CD4-positive, alpha-beta T cell treated with Interleukin-1 beta for 1 hour (primary cell): ENCODE results near the gene FAM9C.
A peak's percentile ranks its signal among the peaks of the same experiment; 100 is the strongest.
"Not testable (repeated sequence)": the region's sequence is repeated elsewhere in the genome, so short reads cannot be mapped to it uniquely, and the experiment has no call there.

ENCODE experiments used
- DNase-seq, 2 donors: peaks; one replicate each; pipeline ENCODE4 v3.0.0-alpha.2; 2020 to 2022

FAM9C gene

DNA sequence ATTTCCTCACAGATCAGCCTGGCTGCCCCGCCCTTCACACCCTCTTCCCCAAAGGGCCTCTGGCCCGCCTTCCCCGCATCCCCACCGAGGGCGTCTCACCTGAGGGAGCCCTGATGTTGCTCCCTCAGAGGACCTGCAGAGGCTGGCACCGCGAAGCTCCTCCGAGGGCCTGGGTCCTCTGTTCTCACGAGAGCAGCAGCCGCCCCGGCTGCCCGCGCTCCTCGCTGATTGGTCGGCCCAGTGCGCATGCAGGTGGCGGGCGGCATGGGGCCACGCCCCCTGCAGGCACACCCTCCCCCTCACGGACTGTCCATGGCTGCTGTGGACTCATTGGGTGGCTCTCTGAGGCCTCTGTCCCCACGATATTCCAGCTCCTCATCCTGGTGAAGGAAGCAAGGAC is at the start of gene FAM9C:
TSS of gene FAM9C (minus strand) at position 180 of the 400 bp plus-strand sequence. CDS start 831 bp downstream, outside the sequence.
- DNase-seq, result no peak

DNA sequence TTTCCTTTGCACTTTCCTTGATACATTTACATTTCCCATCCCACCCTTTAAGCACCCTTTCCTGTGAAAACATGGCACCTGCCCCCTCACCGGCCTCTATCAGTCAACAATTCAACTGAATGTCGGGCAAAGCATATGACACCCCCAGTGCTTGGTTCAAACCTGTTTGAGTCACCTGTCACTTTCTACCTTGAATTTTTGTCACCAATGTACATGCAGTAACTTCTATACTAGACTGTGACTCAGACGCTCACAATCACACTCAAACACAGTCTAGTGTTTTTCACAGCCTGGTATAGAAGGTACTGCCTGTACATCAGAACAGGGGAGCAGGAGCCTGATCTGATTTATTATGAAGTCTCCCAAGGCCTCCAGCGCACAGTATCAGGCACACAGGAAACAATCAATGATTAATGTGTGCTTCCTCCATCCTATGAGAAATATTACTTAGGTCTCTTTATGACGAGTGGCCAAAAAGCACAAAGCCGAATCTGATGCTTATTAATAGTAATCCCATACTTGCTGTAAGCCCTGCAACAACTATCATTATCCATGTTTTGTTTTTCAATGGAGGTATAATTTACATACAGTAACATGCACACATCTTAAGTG is 49.2 kb upstream of the FAM9C start:
- DNase-seq, result peak in 1 of 2 donors; percentile 42

DNA sequence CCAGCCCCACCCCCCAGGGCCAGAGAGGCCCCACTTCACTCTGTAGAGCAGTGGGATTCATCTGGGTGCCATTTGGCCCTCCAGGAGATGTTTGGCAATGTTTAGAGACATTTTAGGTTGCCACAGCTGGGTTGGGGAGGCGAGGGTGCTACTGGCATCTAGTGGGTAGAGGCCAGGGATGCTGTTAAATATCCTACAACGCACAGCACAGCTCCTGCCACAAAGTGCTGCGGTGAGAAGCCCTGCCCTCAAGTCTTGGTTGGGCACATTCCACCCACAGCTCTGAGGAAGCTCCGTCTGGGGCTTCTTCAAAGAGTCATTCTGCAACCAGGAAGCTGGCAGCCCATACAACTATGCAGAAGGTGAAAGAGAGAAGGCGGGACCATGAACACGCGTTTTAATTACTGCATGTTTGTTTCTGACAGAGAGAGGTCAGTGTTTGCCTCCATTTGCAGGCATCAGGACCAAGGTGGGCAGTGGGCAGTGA is 48.1 kb upstream of the FAM9C start:
- DNase-seq, result peak; percentile 88 to 89

DNA sequence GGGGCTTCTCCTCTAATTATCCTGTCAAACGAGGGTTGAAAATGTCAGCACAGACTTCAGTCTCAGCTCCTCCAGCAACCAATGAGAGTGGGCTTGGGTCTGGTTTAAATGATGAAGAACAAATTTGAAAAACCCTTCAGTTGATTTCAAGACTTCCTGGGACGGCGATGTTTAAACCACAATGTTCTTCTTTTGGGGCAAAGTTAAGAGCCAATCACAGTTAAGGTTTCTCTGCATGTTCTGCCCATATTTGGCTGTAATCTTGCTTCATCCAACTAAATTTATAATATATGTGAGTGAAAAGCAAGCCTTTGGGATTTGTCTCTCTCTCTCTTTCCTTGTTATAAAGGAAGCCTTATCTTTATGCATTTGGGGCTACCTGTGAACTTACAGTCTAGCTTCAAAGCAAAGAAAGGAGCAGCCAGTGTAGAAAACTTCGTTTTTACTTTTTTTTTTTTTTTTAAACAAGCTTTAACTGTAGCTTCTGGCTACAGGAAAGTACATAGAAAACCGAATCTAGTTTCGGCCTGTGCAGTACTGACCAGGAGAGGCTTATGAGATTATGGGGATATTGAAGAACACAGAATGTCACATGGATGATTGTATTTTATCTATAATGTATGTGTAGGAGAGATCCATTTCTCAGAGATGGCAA is 46.8 kb upstream of the FAM9C start:
- peak; percentile 30 to 65 for DNase-seq

DNA sequence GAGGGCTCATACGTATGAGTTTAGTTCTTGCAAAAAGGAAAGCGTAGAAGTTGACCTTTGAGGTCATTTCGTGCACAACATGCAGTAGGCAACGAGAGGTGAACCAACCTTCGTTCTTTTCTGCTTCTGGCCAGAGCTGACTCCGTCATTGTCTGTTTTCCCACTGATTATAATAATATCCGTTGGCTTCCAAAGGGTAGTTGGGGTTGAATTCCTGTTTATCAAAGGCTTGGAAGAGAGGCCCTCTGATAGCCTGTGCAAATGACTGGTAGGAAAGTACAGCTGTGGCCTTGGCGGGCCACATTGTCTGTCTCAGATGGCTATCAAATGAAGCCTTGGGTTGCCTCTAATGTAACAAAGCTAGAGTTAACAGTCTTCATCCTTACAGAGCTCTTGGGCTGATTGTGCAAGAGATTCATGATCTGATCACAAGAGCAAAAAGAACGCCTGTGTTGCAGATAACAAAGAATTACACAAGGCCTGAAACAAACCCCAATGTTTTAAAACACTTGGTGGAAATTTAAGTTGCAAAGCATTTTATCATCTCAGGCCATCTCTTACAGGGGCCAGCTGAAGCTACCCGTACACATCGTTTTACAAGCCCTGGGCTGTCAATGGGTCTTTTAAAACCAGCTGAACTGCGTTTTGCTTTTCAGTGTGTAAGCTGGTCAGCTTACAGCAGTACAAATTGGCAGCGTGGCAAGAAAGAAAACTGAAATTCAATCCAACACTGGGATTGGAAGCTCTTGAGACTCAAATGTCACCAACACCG is 46.1 kb upstream of the FAM9C start:
- peak; percentile 27 to 46 for DNase-seq

DNA sequence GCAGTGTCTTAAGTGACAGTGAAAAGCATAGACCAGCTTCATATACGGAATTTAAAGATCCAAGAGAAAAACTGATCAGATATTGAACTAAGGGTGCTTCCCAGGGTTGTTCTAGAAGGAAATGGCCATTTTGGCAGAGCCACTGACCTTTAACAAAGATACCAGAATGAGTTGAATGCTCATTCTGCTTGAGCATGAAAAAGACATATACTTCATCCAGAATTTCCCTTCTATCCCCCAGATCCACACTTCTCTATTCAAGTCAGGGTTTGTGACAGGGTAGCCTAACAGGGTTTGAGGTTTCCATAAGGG is 45.6 kb upstream of the FAM9C start:
- no peak for DNase-seq

DNA sequence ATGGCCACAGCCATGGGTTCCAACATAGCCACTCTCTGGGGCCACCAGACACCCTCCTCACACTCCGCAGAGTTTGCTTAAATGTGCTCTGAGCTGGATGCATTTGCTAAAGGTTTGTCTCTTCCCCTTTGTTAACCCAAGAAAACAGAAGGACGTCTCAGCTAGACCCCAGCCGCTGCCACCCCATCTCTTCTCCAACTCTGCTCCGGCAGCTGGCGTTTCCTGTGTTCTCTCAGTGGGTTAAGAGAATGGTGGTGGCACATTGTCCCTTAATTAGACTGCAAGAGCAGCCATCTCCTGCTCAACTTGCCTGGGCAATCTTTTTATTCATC is 43.7 kb upstream of the FAM9C start:
- DNase-seq, result no peak

DNA sequence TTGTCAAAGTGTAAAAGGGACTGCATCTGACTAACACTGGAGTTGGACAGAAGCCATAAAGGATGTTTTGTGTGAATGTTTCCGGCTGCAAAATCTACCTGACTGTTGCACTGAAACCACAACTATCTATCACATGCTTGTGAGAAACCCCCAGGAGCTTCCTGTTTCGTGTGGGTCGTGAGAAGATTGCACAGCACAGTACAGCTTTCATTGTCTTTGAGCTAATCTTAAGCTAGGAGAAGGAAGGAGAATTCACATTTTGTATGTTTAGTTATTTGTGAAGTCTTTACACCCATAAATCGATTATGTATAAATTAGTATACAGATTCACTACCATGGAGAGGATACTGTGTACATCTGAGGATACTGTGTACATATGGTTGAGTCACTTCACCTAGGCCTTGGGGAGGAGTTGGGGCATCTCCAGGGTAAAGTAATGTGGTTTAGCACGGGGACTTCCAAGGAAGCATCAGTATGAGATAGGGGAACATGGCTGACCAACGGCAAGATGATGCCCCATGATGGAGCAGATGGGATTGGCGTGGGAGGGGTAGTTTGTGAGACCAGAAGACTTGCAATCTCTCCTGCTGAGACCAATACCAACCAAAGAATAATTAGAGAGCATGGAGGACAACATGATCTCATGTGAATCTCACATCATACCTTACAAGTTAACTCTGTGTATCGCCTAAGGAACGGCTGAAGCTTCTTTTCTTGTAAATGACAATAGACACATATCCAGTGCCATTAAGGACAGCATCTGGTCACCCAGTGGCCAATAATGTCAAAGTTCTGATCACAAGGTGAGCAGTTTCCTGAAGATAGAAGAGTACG is 43.1 kb upstream of the FAM9C start:
- DNase-seq, result peak; percentile 84 to 85

DNA sequence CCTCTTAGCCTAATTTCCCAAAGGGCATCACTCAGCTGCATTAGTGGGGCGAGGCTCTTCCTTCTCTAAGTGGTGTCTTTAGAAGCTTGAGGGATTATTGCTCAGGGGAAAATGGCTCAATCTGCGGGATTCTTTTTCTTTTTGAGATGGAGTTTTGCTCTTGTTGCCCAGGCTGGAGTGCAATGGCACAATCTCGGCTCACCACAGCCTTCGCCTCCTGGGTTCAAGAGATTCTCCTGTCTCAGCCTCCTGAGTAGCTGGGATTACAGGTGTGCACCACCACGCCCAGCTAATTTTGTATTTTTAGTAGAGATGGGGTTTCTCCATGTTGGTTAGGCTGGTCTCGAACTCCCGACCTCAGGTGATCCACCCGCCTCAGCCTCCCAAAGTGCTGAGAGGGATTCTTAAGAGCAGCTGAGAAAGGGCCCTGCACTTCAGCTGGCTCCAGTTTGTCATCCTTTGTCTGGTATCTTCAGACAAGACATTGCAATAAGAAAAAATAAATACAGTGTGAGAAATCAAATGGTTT is 42.4 kb upstream of the FAM9C start:
- not testable (repeated sequence) for DNase-seq

DNA sequence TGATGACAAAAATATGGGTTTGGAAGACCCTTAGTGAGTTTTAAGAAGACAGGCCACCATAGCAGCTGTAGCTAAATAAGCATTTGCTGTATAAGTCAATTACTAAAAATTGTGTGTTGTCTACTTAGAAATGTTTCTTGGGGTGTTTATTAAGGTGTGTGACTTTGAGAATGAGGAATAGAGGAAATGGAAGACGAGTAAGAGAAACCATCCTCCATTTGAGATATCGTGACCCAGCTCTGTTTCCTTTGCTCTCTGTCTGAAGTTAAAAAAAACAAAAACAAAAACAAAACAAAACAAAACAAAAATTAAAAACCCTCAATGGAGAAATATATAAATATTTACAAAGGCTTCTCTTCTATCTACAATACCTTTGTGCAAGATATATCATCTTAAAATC is 41.7 kb upstream of the FAM9C start:
- DNase-seq, result no peak

DNA sequence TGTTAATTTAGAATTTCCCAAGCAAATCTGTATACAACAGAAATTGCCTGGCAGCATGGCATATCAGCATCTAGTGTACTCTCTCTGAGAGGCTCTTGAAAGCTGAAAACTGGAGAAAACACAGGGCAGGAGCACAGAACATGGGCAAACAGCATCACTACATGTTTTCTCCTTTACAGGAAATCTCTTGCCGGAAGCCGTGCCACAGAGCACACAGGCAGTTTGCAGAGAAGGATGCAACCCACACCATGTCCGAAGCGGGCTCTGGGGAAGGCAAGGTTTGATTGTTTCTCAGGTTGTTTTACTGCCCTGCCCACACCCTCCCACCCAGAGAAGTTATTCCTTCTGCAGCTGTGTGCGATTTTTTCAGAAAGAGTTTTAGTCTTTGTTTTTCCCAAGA is 41.1 kb upstream of the FAM9C start:
- peak; percentile 55 to 58 for DNase-seq

DNA sequence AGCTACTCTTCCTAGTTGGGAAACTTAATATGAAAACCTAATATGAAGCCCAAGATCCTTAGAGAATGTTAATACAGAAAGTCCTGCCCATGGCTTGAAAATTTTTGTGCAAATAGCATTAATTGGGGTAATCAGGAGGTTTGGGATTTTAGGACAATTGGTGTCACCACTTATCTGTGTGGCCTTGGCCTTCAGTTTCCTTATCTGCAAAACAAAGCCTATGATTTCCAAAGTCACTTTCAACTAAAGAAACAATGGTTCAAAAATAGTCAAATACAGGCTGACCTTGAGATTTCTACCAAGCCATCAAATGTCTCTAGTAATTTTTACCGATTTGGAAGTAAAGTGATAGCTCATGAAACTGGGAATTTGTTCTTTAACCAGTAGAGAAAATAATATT is 40.2 kb upstream of the FAM9C start:
- no peak for DNase-seq

DNA sequence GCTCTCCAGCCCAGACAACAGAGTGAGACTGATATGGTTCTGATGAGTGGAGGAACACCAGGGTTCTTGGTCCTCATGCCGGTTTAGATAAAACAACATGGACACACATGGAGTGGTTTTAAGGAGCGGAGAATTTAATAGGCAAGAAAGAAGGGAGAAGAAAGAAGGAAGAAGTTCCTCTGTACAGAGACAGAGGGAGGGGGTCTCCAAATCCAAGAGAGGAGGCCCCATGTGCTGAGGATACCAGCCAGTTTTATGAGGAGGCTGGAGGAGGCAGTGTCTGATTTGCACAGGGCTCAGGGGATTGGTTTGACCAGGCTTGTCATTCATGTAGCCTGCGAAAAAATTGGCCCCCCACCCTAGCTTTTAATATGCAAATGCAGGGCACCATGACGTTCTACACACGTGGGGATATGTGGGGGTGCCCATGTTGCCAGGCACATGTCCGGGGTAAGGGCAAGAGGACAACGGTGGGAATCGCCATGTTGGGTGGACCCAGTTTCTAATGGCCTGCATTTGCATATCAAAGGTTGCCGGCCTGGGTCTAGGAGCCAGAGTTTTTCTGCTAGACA is 39.4 kb upstream of the FAM9C start:
- not testable (repeated sequence) for DNase-seq

DNA sequence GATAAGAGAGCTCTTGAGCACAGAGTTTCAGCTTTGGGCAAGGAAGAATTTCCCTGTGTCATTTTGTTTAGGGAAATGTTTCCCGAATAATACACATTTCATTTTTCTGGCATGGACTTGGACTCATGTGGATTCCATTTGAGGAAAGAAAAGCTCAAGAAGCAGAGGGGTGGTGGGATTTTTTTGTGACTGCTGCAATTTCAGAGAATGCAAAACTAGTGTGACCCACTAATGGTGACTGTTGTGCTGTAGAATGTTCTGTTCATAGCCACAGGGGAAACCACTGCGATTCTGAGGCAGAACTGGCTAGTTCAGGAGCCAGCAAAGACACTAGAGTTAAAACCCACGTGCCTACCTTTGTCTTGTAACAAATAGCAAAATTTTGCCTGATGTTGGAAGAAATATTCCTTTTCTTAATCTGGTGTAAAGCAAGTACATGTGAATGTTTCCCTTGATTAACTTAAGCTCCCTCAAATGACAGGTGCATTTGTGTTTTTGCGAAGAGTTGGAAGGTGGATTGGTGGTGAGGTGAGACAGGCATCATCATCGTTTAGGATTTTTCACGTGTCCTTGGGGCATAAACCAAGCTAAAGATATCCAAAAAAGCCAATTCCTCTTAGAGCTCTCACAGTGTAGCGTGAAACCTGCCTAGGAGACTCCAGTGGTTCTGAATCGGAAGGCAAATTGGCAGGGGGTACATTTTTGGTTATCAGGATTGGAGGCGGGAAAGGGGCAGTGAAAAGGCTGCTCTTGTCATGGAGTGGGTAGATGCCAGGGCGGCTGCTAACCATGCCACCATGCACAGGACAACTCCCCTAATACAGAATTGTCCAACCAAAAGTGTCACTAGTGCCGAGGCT is 38.0 kb upstream of the FAM9C start:
- peak in 1 of 2 donors; percentile 40 for DNase-seq

DNA sequence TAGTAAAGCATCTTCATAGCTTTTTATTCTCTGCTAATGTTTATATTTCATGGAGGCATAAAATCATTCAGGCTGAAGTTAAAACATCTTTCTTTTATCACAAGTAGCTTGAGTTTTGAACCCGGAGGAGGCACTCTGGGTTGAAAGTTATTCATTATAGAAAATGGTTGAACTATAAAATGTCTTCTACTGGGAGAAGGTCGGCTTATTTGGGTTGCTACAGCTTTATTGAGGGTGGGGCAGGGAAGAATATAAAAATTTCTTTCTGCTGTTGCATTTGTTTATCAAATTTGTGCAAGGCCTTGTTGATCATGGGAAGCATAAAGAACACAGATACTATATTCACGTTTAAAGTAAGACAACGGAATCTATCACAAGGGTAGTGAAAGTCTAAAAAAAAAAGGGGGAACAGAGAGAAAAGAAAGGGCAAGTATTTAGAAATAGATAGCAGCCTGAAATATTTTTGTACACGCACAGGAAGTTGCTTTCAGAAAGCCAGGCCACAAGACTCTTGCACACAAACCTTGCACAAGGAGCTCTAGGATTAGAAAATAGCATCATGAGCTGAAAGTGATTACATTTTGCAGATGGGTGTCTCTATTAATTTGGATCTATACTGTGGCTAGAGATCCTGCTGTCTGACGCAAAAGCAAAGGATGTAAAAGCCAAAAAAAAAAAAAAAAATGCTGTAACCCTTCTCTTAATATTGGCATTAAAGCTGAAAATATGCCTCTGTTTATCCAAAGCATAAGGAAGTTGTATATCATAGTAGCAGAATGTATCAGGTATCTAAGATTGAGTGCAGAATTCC is 37.2 kb upstream of the FAM9C start:
- peak; percentile 25 to 42 for DNase-seq

DNA sequence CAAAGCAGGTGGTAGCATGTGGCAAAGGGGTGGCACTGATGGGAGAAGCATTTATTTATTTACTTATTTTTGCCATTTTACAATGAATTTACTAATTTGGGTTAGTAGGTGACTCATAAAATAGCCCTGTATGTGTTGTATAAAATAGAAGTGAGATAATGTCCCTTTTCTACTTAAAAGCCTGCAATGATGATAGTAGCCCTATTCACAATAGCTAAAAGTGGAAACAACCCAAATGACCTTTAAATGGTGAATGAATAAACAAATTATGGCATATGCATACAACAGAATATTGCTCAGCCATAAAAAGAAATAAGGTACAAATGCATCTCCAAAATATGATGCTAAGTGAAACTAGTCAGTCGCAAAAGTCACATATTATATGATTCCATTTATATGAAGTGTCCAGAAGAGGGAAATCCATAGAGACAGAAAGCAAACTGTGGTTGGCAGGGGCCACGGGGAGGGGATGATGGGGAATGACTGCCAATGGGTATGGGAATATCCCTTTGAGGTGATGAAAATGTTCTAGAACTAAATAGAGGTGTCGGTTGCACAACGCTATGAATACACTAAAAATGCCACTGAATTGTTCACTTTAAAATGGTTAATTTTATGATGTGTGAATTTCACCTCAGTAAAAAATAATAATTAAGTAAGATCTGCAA is 35.8 kb upstream of the FAM9C start:
- no peak for DNase-seq

DNA sequence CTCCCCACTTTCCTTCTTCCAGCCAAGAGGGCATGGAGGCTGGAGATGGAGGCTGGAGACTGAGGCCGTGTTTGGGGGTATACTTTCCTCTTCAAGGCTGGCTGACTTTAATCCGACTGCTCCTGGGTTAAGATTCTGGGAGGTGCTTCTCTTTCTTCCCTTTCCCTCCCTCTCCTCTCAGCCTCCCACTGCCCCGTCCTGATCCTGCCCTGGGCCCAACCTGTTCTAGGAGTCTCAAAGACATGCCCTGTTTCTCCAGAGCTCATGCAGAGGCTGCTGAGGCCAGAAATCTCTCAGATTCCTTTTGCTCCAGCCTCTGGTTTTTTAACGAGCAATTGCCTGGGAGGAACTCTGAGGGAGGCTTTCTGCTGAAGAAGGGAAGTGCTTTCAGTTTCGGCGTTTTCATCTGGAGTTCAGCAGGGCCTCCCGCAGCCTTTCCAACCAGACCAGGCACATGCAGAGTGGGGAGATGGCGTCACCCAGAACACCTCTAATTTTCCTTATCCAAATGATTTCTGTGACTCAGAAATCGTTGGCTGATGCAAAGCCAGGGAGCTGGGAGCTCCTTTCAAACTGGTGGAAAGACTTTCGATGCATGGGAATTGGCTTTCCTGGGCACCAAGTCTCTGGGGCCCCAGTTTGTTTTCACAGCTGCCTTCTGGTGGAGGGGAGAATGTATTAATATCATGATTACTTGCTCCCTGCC is 34.5 kb upstream of the FAM9C start:
- DNase-seq, result no peak

DNA sequence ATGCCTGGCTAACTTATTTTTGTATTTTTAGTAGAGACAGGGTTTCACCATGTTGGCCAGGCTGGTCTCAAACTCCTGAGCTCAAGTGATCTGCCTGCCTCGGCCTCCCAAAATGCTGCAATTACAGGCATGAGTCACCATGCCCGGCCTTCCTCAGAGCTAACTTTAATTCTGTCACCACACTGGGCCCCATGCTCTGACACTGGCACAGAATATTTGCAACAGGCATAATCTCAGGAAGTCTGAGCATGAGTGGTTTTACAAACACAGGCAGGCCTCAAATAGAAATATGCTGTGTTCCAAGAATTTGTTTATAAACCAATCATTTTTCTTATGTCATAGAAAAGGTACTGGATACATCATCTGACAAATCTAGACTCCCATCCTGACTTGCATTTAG is 32.7 kb upstream of the FAM9C start:
- peak; percentile 40 to 49 for DNase-seq

DNA sequence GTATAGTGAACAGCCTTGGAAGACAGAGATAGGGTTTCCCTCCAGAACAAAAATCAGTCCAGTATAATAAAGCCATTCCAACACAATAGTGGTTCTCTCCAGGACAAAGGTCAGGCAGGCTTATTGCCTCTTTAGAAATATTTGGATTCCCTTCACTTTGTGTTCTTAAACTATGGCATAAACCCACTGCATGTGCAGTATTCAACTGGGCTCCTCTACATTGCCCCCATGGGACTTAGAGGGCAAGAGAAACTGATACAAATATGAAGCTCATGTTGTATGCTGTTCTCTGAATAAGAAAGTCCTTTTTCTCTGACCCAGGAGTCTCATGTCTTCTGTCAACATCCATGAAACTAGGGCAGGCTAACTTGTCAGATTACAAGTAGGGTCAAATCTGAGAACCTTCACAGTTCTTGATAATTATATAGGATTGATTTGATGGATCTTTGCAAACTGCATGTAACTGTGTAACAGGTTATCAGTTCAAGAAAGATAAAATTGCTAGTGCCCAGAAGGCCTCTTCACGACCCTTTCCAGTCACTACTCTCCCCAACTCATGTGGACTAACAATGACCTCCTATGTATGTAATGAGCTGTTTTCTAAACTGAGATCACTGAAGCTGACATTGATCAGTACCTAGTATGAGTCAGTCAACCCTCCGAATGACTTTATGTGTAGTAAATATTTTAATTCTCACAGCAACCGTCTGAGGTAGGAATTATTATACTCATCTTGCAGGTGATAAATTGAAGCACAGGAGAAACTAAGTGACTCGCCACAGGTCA is 31.9 kb upstream of the FAM9C start:
- DNase-seq, result no peak
